SK-N-SH (cell line): ENCODE data around the gene BLID. TPM values are rescaled to one million over a fixed set of nuclear protein-coding genes. Genes with fewer than 3 reads are reported as not detected.

ENCODE experiments used
- CTCF ChIA-PET: fragments of 300-600, 350-600 bp; formaldehyde crosslinking; extraction: SDS; loops from one replicate; lab custom pipeline; 2021; lab: Yijun Ruan, JAX
- POLR2A ChIA-PET: fragments of 350-600 bp; sonication (Branson Sonifier 250); formaldehyde crosslinking; extraction: SDS; loops from one replicate; lab custom pipeline; 2020; ENCODE audit warnings: antibody characterized with exemption, inconsistent platforms; lab: Yijun Ruan, JAX
- DNase-seq: peaks from one replicate; pipeline ENCODE4 v3.0.0; 2012
- H2AFZ ChIP-seq: fragments of 200-600 bp; sonication (generic); 2 replicates; pipeline ENCODE4 v1.8.1; 2016; ENCODE audit warnings: antibody characterized with exemption, mild to moderate bottlenecking, low read depth
- H3F3A ChIP-seq: fragments of 200-600 bp; sonication (generic); replicated peaks from 2 replicates; pipeline ENCODE3; 2016; ENCODE audit warnings: antibody characterized with exemption, mild to moderate bottlenecking; ENCODE audit not compliant: insufficient read depth
- H3K27ac ChIP-seq, 2 experiments: fragments of 200-500 bp in 1 of 2; fragments of 200-600 bp in 1 of 2; sonication (Bioruptor generic) in 1 of 2; sonication (generic), shearing (Covaris generic) in 1 of 2; 2 replicates each; pipeline versions ENCODE4 v1.5.1 to v1.6.1; 2014 to 2016; ENCODE audit warnings: low read depth in 2 of 2, inconsistent platforms in 1 of 2, low read length in 1 of 2, mild to moderate bottlenecking in 1 of 2, mixed read lengths in 1 of 2
- H3K27me3 ChIP-seq: fragments of 200-600 bp; sonication (generic), shearing (Covaris generic); 2 replicates; pipeline ENCODE4 v1.6.1; 2016; ENCODE audit warnings: mixed run types; ENCODE audit not compliant: insufficient read depth
- H3K36me3 ChIP-seq, 2 experiments: fragments of 200-500 bp in 1 of 2; fragments of 200-600 bp in 1 of 2; sonication (Bioruptor generic) in 1 of 2; sonication (generic) in 1 of 2; replicated peaks in 1 of 2; 2 replicates each; pipeline versions ENCODE3 to v1.5.1; 2014 to 2016; ENCODE audit warnings: low read length in 1 of 2, mild to moderate bottlenecking in 1 of 2; ENCODE audit not compliant: insufficient read depth in 2 of 2, control insufficient read depth in 1 of 2
- H3K4me1 ChIP-seq, 2 experiments: fragments of 200-500 bp in 1 of 2; fragments of 200-600 bp in 1 of 2; sonication (Bioruptor generic) in 1 of 2; sonication (generic), shearing (Covaris generic) in 1 of 2; 2 replicates each; pipeline versions ENCODE4 v1.5.1 to v1.6.1; 2014 to 2016; ENCODE audit warnings: low read depth in 1 of 2, low read length in 1 of 2, mixed run types in 1 of 2; ENCODE audit not compliant: insufficient read depth in 2 of 2, control insufficient read depth in 1 of 2
- H3K4me2 ChIP-seq: fragments of 200-600 bp; sonication (generic), shearing (Covaris generic); 2 replicates; pipeline ENCODE4 v1.6.1; 2017; ENCODE audit warnings: mixed run types
- H3K4me3 ChIP-seq, 2 experiments: fragments of 200-500 bp in 1 of 2; fragments of 200-600 bp in 1 of 2; sonication (Bioruptor generic) in 1 of 2; sonication (generic), shearing (Covaris generic) in 1 of 2; 2 replicates each; pipeline versions ENCODE4 v1.5.1 to v1.8.1; 2014 to 2016; ENCODE audit warnings: low read depth in 2 of 2, inconsistent platforms in 1 of 2, low read length in 1 of 2, mild to moderate bottlenecking in 1 of 2, mixed read lengths in 1 of 2, moderate library complexity in 1 of 2
- H3K79me2 ChIP-seq: fragments of 200-600 bp; sonication (generic); 2 replicates; pipeline ENCODE4 v1.8.1; 2017; ENCODE audit warnings: mild to moderate bottlenecking; ENCODE audit not compliant: insufficient read depth
- H3K9ac ChIP-seq: fragments of 200-600 bp; sonication (generic); 2 replicates; pipeline ENCODE4 v1.6.1; 2017; ENCODE audit warnings: mixed run types
- H3K9me2 ChIP-seq: fragments of 200-600 bp; sonication (generic); 2 replicates; pipeline ENCODE4 v1.6.1; 2017; ENCODE audit warnings: mixed run types
- H3K9me3 ChIP-seq: fragments of 200-600 bp; sonication (generic); 2 replicates; pipeline ENCODE4 v1.6.1; 2017; ENCODE audit warnings: mixed run types, mild to moderate bottlenecking, moderate library complexity
- H4K20me1 ChIP-seq: fragments of 200-600 bp; sonication (generic); 2 replicates; pipeline ENCODE4 v1.6.1; 2017; ENCODE audit warnings: mild to moderate bottlenecking, mixed run types; ENCODE audit not compliant: insufficient read depth
- CHD2 ChIP-seq: fragments of 150-350 bp; IDR thresholded peaks from 2 replicates; pipeline ENCODE4 v1.6.1; 2018; ENCODE audit warnings: low read length; ENCODE audit not compliant: partially characterized antibody
- ELF1 ChIP-seq: IDR thresholded peaks from 2 replicates; pipeline ENCODE4 v1.4.0; 2012
- FOXJ3 ChIP-seq: sonication (generic); formaldehyde crosslinking; IDR thresholded peaks from 2 replicates; pipeline ENCODE4 v1.5.1; 2020; ENCODE audit warnings: mild to moderate bottlenecking, missing genetic modification reagents
- JUND ChIP-seq: IDR thresholded peaks from 2 replicates; pipeline ENCODE4 v1.4.0; 2012
- NRF1 ChIP-seq: IDR thresholded peaks from 2 replicates; pipeline ENCODE4 v1.6.1; 2012; ENCODE audit warnings: low read depth, mild to moderate bottlenecking, low read length
- RAD21 ChIP-seq: IDR thresholded peaks from 2 replicates; pipeline ENCODE4 v1.6.1; 2012; ENCODE audit warnings: mild to moderate bottlenecking, low read length
- RCOR1 ChIP-seq: fragments of 150-350 bp; IDR thresholded peaks from 2 replicates; pipeline ENCODE4 v1.6.1; 2017; ENCODE audit warnings: antibody characterized with exemption, low read length
- REST ChIP-seq: IDR thresholded peaks from 2 replicates; pipeline ENCODE4 v1.6.1; 2012; ENCODE audit warnings: mild to moderate bottlenecking, low read depth, low read length, moderate library complexity
- TCF12 ChIP-seq: IDR thresholded peaks from 2 replicates; pipeline ENCODE4 v1.4.0; 2012
- USF2 ChIP-seq: fragments of 150-350 bp; IDR thresholded peaks from 2 replicates; pipeline ENCODE4 v1.6.1; 2017; ENCODE audit warnings: antibody characterized with exemption, low read length, low read depth, borderline replicate concordance
- YY1 ChIP-seq: IDR thresholded peaks from 2 replicates; pipeline ENCODE4 v1.4.0; 2012; ENCODE audit warnings: low read depth, mild to moderate bottlenecking
- WGBS: methylation state at CpG from one replicate; pipeline ENCODE4 v1.1.6; 2017; ENCODE audit warnings: low lambda C conversion rate; 5-methylcytosine and 5-hydroxymethylcytosine counted together
- polyA plus RNA-seq, 3 experiments: library from polyadenylated mRNA; depleted of rRNA; stranded (reverse); fragments of >200 nt; gene quantifications; 2 replicates each; pipeline ENCODE4 v1.2.3, GENCODE V29; 2012
- TF ChIP-seq, protein P1 (sequence below): IDR thresholded peaks from 2 replicates; pipeline ENCODE4; 2012

The BLID gene
- polyA plus RNA-seq, 1 of the 3 experiments (the other 2 are of a cell fraction) = not detected

GRCh38 chr11:122154227-122154626 is 38.2 kb upstream of the BLID start:
- no peak overlapping the region for H3K4me3 ChIP-seq
- H3K9me2 ChIP-seq = no peaks in the 10 kb centered on the region
- WGBS = 93% methylated on average over 6 of the region's 6 CpGs
- no peak overlapping the region for H3K4me2 ChIP-seq
- no peak for DNase-seq
- peaks cover 7 to 84% of the 10 kb centered on the region in 2 experiments for H3K36me3 ChIP-seq
- TF ChIP-seq YY1 (no peak), JUND (no peak), RCOR1 (no peak), TCF12 (no peak), FOXJ3 (no peak), NRF1 (no peak), REST (no peak)
- TF ChIP-seq, protein P1, sequence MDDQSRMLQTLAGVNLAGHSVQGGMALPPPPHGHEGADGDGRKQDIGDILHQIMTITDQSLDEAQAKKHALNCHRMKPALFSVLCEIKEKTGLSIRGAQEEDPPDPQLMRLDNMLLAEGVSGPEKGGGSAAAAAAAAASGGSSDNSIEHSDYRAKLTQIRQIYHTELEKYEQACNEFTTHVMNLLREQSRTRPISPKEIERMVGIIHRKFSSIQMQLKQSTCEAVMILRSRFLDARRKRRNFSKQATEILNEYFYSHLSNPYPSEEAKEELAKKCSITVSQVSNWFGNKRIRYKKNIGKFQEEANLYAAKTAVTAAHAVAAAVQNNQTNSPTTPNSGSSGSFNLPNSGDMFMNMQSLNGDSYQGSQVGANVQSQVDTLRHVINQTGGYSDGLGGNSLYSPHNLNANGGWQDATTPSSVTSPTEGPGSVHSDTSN = no peak
- peaks cover 100% of the 10 kb centered on the region for H3K79me2 ChIP-seq
- CTCF ChIA-PET = interaction anchor here (0.9 to 1.2 kb wide), 2 partner anchors 13 to 49 kb away, joined by 3 to 4 read pairs; no protein-coding TSS in a partner anchor
- H2AFZ ChIP-seq = no peak overlapping the region
- H3K27me3 ChIP-seq = no peaks in the 10 kb centered on the region
- H4K20me1 ChIP-seq = peaks cover 94% of the 10 kb centered on the region
- no peaks in the 10 kb centered on the region for H3K9me3 ChIP-seq
- peaks cover 72% of the 10 kb centered on the region for H3F3A ChIP-seq
- POLR2A ChIA-PET = no interaction called here
- peak overlapping the region in 1 of 2 experiments; percentile 87; a peak in 1 of 4 replicates for H3K27ac ChIP-seq
- no peak overlapping the region for H3K9ac ChIP-seq
- peaks cover 8 to 59% of the 10 kb centered on the region in 2 experiments; a peak in 3 of 4 replicates for H3K4me1 ChIP-seq

- H4K20me1 ChIP-seq = peaks cover 94% of the 10 kb centered on the region
- no peaks in the 10 kb centered on the region for H3K27me3 ChIP-seq
- no peak overlapping the region for H2AFZ ChIP-seq
- POLR2A ChIA-PET = interaction anchor here (0.5 kb wide), 1 partner anchor 1411 kb away, joined by 3 read pairs; no protein-coding TSS in a partner anchor
- WGBS = 83% methylated on average over 2 of the region's 2 CpGs
- no peak overlapping the region for H3K4me2 ChIP-seq
- peak overlapping the region in 1 of 2 experiments; percentile 87; a peak in 1 of 4 replicates for H3K27ac ChIP-seq
- H3F3A ChIP-seq = peaks cover 72% of the 10 kb centered on the region
- no peak for DNase-seq
- H3K79me2 ChIP-seq = peaks cover 100% of the 10 kb centered on the region
- CTCF ChIA-PET = interaction anchor here (1.0 to 1.2 kb wide), 3 partner anchors 8 to 627 kb away, joined by 3 read pairs; no protein-coding TSS in a partner anchor
- no peaks in the 10 kb centered on the region for H3K9me3 ChIP-seq
- H3K9me2 ChIP-seq = no peaks in the 10 kb centered on the region
- H3K4me1 ChIP-seq = peaks cover 3 to 59% of the 10 kb centered on the region in 2 experiments; a peak in 3 of 4 replicates
- H3K4me3 ChIP-seq = no peak overlapping the region
- peaks cover 7 to 86% of the 10 kb centered on the region in 2 experiments for H3K36me3 ChIP-seq
- no peak overlapping the region for H3K9ac ChIP-seq
- TF ChIP-seq ELF1 (no peak), RAD21 (no peak), JUND (no peak), REST (no peak), USF2 (no peak), CHD2 (no peak), TCF12 (no peak)
These were observed 37.7 kb upstream of the BLID start for GRCh38 chr11:122153746-122154145.
